ENCODE measurements around the gene CARMIL1. TPM values are rescaled to one million over a fixed set of nuclear protein-coding genes. Genes with fewer than 3 reads are reported as not detected.

Gene CARMIL1
- total RNA-seq, 1 experiment from 2014 or later = 23.6 TPM

GRCh38 chr6:25465941-25466340, 186.8 kb downstream of the CARMIL1 start:
- Histone ChIP-seq H3K79me1 (ENCODE audit: insufficient read depth, low read depth, low read length, poor library complexity, severe bottlenecking) (no peaks in the 10 kb centered on the region), H3K14ac (ENCODE audit: insufficient read depth, low read length) (no peak overlapping the region), H2BK20ac (ENCODE audit: low read depth, low read length, poor library complexity, severe bottlenecking) (no peak overlapping the region), H2BK12ac (ENCODE audit: insufficient read length, low read depth, low read length) (no peak overlapping the region), H3K4ac (ENCODE audit: low read depth, low read length) (no peak overlapping the region), H2BK15ac (ENCODE audit: low read depth, low read length) (no peak overlapping the region), H2BK120ac (ENCODE audit: low read depth, low read length, poor library complexity, severe bottlenecking) (no peak overlapping the region), H4K91ac (ENCODE audit: insufficient read length, low read depth, low read length) (no peak overlapping the region), H3K4me2 (ENCODE audit: insufficient read depth, insufficient read length, low read length) (no peak overlapping the region), H3K9ac (ENCODE audit: extremely low read depth, insufficient read length, low read length) (no peak overlapping the region), H3K56ac (ENCODE audit: insufficient read length, low read depth, low read length) (no peak overlapping the region), H2BK5ac (ENCODE audit: insufficient read length, low read length) (no peak overlapping the region), H4K5ac (ENCODE audit: insufficient read length, low read depth, low read length) (no peak overlapping the region), H3K18ac (ENCODE audit: insufficient read length, low read depth, low read length) (no peak overlapping the region), H2AK5ac (ENCODE audit: insufficient read length, low read length) (no peak overlapping the region), H3K9me3 (ENCODE audit: control insufficient read depth, low read depth, low read length) (no peaks in the 10 kb centered on the region), H4K8ac (replicated peaks; ENCODE audit: insufficient read length, low read depth, low read length) (no peak overlapping the region), H3K4me1 (ENCODE audit: insufficient read depth, low read length) (peaks cover 4% of the 10 kb centered on the region; the same call in 1 of the 2 replicates), H3K27me3 (ENCODE audit: insufficient read depth, low read length) (no peaks in the 10 kb centered on the region), H2AFZ (ENCODE audit: low read length) (no peak overlapping the region), H3K23ac (ENCODE audit: insufficient read length, low read depth, low read length) (no peak overlapping the region), H4K20me1 (ENCODE audit: control insufficient read depth, insufficient read depth, insufficient read length) (no peaks in the 10 kb centered on the region), H3T11ph (ENCODE audit: low read length) (no peak overlapping the region), H3K23me2 (ENCODE audit: insufficient read length, low read depth, low read length, poor library complexity, severe bottlenecking) (peaks cover 4% of the 10 kb centered on the region), H3K79me2 (ENCODE audit: insufficient read depth, low read length) (no peaks in the 10 kb centered on the region), H3K27ac (ENCODE audit: insufficient read length, low read depth, low read length) (no peak overlapping the region)
- peaks cover 34 to 40% of the 10 kb centered on the region in 2 experiments for H3K4me1 Mint-ChIP-seq
- H3K27ac Mint-ChIP-seq = no peak overlapping the region
- H3K9me3 Mint-ChIP-seq = no peaks in the 10 kb centered on the region
- no CpG with 5 or more reads among the region's 2 CpGs for WGBS (ENCODE audit: extremely low coverage, insufficient read length, low lambda C conversion rate)
- H3K27me3 Mint-ChIP-seq (ENCODE audit: low read depth) = no peaks in the 10 kb centered on the region
- peaks cover 0 to 1% (median 0%) of the 10 kb centered on the region in 3 experiments; a peak in 3 of 7 replicates for H3K36me3 Mint-ChIP-seq (ENCODE audit: insufficient read depth in 1 of 3, low read depth in 3 of 3)
- TF ChIP-seq CTCF (conservative IDR thresholded peaks at IDR 0.05) = no peak
- no peak overlapping the region for H3K4me3 Mint-ChIP-seq
- DNase-seq = no peak

Measured in H9 (cell line).